CD14-positive monocyte (primary cell): ENCODE results near the gene SNHG17. TPM values are rescaled to one million over a fixed set of nuclear protein-coding genes. Genes with fewer than 3 reads are reported as not detected.

Source experiments
- DNase-seq, 3 donors: peaks; one replicate each; pipeline ENCODE4 v3.0.0-alpha.2; 2011 to 2022
- H2AFZ ChIP-seq: 2 replicates; pipeline ENCODE4 v1.6.0; 2012; ENCODE audit warnings: mild to moderate bottlenecking, low read depth, low read length, inconsistent platforms; ENCODE audit not compliant: insufficient read depth, poor library complexity, severe bottlenecking
- H3K27ac ChIP-seq, 2 donors: 1 replicate in 1 of 2; 2 replicates in 1 of 2; pipeline ENCODE4 v1.5.1; 2012 to 2013; ENCODE audit warnings: low read length in 2 of 2, control low read depth in 1 of 2, inconsistent platforms in 1 of 2, low read depth in 1 of 2, mild to moderate bottlenecking in 1 of 2
- H3K27me3 ChIP-seq, 2 donors: one replicate each; pipeline versions ENCODE4 v1.6.0 to v1.6.1; 2011 to 2013; ENCODE audit warnings: low read length in 2 of 2; ENCODE audit not compliant: control insufficient read depth in 2 of 2, insufficient read depth in 2 of 2
- H3K36me3 ChIP-seq, 2 donors: replicated peaks in 1 of 2; 1 replicate in 1 of 2; 2 replicates in 1 of 2; pipeline versions ENCODE4 v1.5.1 to v1.6.1; 2012 to 2013; ENCODE audit warnings: low read length in 2 of 2, control low read depth in 1 of 2, inconsistent platforms in 1 of 2, mild to moderate bottlenecking in 1 of 2; ENCODE audit not compliant: insufficient read depth in 2 of 2, control insufficient read depth in 1 of 2
- H3K4me1 ChIP-seq, 2 donors: 1 replicate in 1 of 2; 2 replicates in 1 of 2; pipeline versions ENCODE4 v1.5.1 to v1.6.1; 2012 to 2013; ENCODE audit warnings: low read length in 2 of 2, control low read depth in 1 of 2, inconsistent platforms in 1 of 2, mild to moderate bottlenecking in 1 of 2, moderate library complexity in 1 of 2; ENCODE audit not compliant: insufficient read depth in 2 of 2, control insufficient read depth in 1 of 2
- H3K4me2 ChIP-seq: replicated peaks from 2 replicates; pipeline ENCODE3; 2012; ENCODE audit warnings: low read length, moderate library complexity, mild to moderate bottlenecking; ENCODE audit not compliant: poor library complexity, severe bottlenecking; ENCODE audit errors: extremely low read depth
- H3K4me3 ChIP-seq, 3 experiments: fragments of 200-600 bp in 1 of 3; sonication (generic) in 1 of 3; replicated peaks in 1 of 3; 1 replicate in 2 of 3; 2 replicates in 1 of 3; pipeline ENCODE4 v1.5.1; 2011 to 2013; ENCODE audit warnings: low read length in 3 of 3, mild to moderate bottlenecking in 3 of 3, control low read depth in 2 of 3, low read depth in 2 of 3, inconsistent platforms in 1 of 3, moderate library complexity in 1 of 3
- H3K79me2 ChIP-seq: 2 replicates; pipeline ENCODE4 v1.6.0; 2012; ENCODE audit warnings: mild to moderate bottlenecking, control low read depth, inconsistent platforms, low read length, moderate library complexity; ENCODE audit not compliant: insufficient read depth
- H3K9ac ChIP-seq: 2 replicates; pipeline ENCODE4 v1.6.0; 2017; ENCODE audit warnings: low read length, mild to moderate bottlenecking; ENCODE audit not compliant: insufficient read depth, poor library complexity, severe bottlenecking
- H3K9me3 ChIP-seq, 2 donors: replicated peaks in 1 of 2; 1 replicate in 1 of 2; 2 replicates in 1 of 2; pipeline versions ENCODE4 v1.5.1 to v1.6.1; 2012 to 2013; ENCODE audit warnings: low read length in 2 of 2, control low read depth in 1 of 2; ENCODE audit not compliant: control insufficient read depth in 1 of 2, insufficient read depth in 1 of 2
- H4K20me1 ChIP-seq: 2 replicates; pipeline ENCODE4 v1.6.0; 2012; ENCODE audit warnings: mild to moderate bottlenecking, low read length, control low read depth, moderate library complexity; ENCODE audit not compliant: insufficient read depth
- H3K27ac Mint-ChIP-seq, 7 donors: one replicate each; pipeline ENCODE4 v1.8.0; 2020; ENCODE audit warnings: mild to moderate bottlenecking in 7 of 7, mixed read lengths in 7 of 7, moderate library complexity in 6 of 7, inconsistent platforms in 2 of 7
- H3K27me3 Mint-ChIP-seq, 3 donors: one replicate each; pipeline ENCODE4 v1.8.0; 2021 to 2022; ENCODE audit warnings: low read depth in 3 of 3, mild to moderate bottlenecking in 3 of 3, mixed read lengths in 3 of 3, moderate library complexity in 3 of 3, inconsistent platforms in 1 of 3
- H3K36me3 Mint-ChIP-seq, 2 donors: one replicate each; pipeline ENCODE4 v1.8.0; 2020; ENCODE audit warnings: mixed read lengths in 2 of 2, inconsistent platforms in 1 of 2, mild to moderate bottlenecking in 1 of 2
- H3K4me1 Mint-ChIP-seq: one replicate; pipeline ENCODE4 v1.8.0; 2020; ENCODE audit warnings: mild to moderate bottlenecking, mixed read lengths
- H3K4me3 Mint-ChIP-seq, 2 donors: one replicate each; pipeline ENCODE4 v1.8.0; 2020; ENCODE audit warnings: mild to moderate bottlenecking in 2 of 2, mixed read lengths in 2 of 2, moderate library complexity in 1 of 2
- H3K9me3 Mint-ChIP-seq, 7 donors: one replicate each; pipeline ENCODE4 v1.8.0; 2020 to 2022; ENCODE audit warnings: mixed read lengths in 7 of 7, mild to moderate bottlenecking in 6 of 7, moderate library complexity in 6 of 7, inconsistent platforms in 2 of 7
- WGBS: methylation state at CpG from one replicate; pipeline ENCODE4 v1.1.5; 2013; ENCODE audit warnings: missing lambda C conversion rate; ENCODE audit not compliant: insufficient coverage; 5-methylcytosine and 5-hydroxymethylcytosine counted together
- intact Hi-C, 2 donors: fragments of 100-400 bp; cut with micrococcal nuclease; formaldehyde crosslinking; loops; one replicate each; pipeline versions ENCODE4 v1.15.0 to v1.15.1; 2023
- polyA plus RNA-seq, 3 donors: library from polyadenylated mRNA; depleted of rRNA in 1 of 3; unstranded in 2 of 3; stranded (reverse) in 1 of 3; fragments of 300-500 nt in 2 of 3; fragments of >200 nt in 1 of 3; fragmentation: Illumina TruSeq in 2 of 3; gene quantifications; 1 replicate in 2 of 3; 2 replicates in 1 of 3; pipeline ENCODE4 v1.2.3, GENCODE V29; 2012 to 2021
- TF ChIP-seq, protein P1 (sequence below): fragments of 200-600 bp; IDR thresholded peaks from one replicate; pipeline ENCODE4 v1.8.0; 2022; ENCODE audit warnings: antibody characterized with exemption, mild to moderate bottlenecking

The SNHG17 gene
- polyA plus RNA-seq, 3 donors, result 10.1 to 32.4 (median 29.2) TPM

DNA sequence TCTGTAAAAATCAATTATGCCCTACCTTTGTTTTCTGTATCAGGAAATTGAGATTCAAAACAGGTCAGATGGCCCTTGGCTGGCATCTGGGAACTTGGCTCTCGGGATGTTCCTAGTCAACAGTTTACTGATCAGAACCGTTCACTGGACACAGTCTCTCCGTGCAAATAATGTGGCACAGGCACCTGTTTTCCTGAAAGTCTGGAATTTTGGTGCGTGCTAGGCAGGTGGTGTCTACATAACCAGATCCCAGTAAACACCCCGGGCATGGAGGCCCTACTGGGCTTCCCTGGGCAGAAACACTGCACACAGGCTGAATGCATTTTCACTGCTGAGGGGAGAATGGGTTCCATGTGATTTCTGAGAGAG lies 7.5 kb downstream of the SNHG17 start:
- Histone ChIP-seq H2AFZ (no peak overlapping the region), H3K79me2 (peaks cover 86% of the 10 kb centered on the region), H3K36me3 (peaks cover 95 to 99% of the 10 kb centered on the region in 2 donors), H3K27ac (peak overlapping the region in 1 of 2 donors; percentile 20), H4K20me1 (peaks cover 97% of the 10 kb centered on the region), H3K4me3 (no peak overlapping the region), H3K27me3 (no peaks in the 10 kb centered on the region), H3K4me1 (no peaks in the 10 kb centered on the region), H3K9ac (no peak overlapping the region), H3K4me2 (no peak overlapping the region), H3K9me3 (no peaks in the 10 kb centered on the region)
- Mint-ChIP-seq H3K27ac (peak overlapping the region in 3 of 7 donors; percentile 31 to 58 (median 50)), H3K4me1 (peaks cover 2% of the 10 kb centered on the region), H3K4me3 (no peak overlapping the region), H3K36me3 (peaks cover 90 to 100% of the 10 kb centered on the region in 2 donors), H3K9me3 (peaks cover 0 to 2% (median 0%) of the 10 kb centered on the region in 7 donors), H3K27me3 (peaks cover 0 to 2% (median 2%) of the 10 kb centered on the region in 3 donors)
- intact Hi-C loops, result no loop called here
- WGBS, result 100% methylated on average over 5 of the region's 5 CpGs
- TF ChIP-seq, protein P1, sequence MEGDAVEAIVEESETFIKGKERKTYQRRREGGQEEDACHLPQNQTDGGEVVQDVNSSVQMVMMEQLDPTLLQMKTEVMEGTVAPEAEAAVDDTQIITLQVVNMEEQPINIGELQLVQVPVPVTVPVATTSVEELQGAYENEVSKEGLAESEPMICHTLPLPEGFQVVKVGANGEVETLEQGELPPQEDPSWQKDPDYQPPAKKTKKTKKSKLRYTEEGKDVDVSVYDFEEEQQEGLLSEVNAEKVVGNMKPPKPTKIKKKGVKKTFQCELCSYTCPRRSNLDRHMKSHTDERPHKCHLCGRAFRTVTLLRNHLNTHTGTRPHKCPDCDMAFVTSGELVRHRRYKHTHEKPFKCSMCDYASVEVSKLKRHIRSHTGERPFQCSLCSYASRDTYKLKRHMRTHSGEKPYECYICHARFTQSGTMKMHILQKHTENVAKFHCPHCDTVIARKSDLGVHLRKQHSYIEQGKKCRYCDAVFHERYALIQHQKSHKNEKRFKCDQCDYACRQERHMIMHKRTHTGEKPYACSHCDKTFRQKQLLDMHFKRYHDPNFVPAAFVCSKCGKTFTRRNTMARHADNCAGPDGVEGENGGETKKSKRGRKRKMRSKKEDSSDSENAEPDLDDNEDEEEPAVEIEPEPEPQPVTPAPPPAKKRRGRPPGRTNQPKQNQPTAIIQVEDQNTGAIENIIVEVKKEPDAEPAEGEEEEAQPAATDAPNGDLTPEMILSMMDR, result no peak
- no peak for DNase-seq

DNA sequence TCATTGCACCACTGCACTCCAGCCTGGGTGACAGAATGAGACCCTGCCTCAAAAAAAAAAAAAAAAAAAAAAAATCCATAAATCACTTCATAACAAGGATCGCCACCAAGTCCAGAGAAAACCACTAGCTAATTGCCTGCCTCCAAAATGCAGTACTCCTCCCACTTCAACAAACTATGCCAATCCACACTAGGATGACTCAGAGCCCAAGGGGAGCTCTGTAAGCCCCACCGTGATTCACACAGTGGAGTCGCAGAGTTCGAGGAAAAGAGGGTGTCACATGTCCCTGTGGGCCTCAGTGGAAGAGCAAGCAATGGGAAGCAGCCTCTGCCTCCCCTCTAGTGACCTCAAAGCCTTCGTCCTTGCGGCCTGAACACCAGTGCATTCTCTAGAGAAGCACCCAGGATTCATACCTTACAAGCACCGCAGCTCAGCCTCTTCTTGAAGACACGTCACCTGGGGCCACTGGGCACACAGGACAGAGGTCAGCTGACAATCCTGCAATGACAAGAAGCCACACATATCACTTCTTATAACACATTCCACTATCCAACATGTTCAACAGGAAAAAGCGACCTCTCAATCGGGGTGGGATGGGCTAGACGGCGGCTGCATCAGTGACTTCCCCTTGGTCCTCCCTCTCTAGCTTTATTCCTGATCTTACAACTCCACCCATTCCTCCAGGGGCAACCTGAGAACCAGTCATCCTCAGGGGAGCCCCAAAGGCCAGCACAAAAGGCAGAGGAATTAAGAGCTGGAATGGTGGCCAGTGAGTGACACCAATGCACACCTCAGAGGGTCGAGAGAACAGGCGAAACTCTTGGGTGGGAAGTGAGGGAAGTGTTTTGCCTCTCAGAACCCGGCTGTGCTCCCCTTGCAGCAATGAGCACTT lies 8.9 kb downstream of the SNHG17 start:
- no peaks in the 10 kb centered on the region for H3K27me3 ChIP-seq
- H3K4me1 ChIP-seq, result no peaks in the 10 kb centered on the region
- DNase-seq, result no peak
- Mint-ChIP-seq H3K4me1 (no peaks in the 10 kb centered on the region), H3K27ac (peak overlapping the region in 3 of 7 donors; percentile 3 to 50 (median 34)), H3K9me3 (peaks cover 0 to 2% (median 0%) of the 10 kb centered on the region in 7 donors), H3K4me3 (no peak overlapping the region), H3K36me3 (peaks cover 90 to 100% of the 10 kb centered on the region in 2 donors), H3K27me3 (peaks cover 0 to 5% (median 2%) of the 10 kb centered on the region in 3 donors)
- peak overlapping the region in 1 of 2 donors; percentile 20 for H3K27ac ChIP-seq
- peaks cover 95 to 99% of the 10 kb centered on the region in 2 donors for H3K36me3 ChIP-seq
- no peak overlapping the region for H3K4me3 ChIP-seq
- WGBS, result 90% methylated on average over 11 of the region's 15 CpGs
- peaks cover 97% of the 10 kb centered on the region for H4K20me1 ChIP-seq
- no peak overlapping the region for H2AFZ ChIP-seq
- no peak overlapping the region for H3K4me2 ChIP-seq
- intact Hi-C loops, result no loop called here
- H3K9me3 ChIP-seq, result no peaks in the 10 kb centered on the region
- no peak overlapping the region for H3K9ac ChIP-seq
- TF ChIP-seq, protein P1, result no peak
- peaks cover 72% of the 10 kb centered on the region for H3K79me2 ChIP-seq
